ENCODE data around the gene FILIP1L.
A peak's percentile ranks its signal among the peaks of the same experiment; 100 is the strongest.

The FILIP1L gene

GRCh38 chr3:99921986-99922385 is 192.3 kb downstream of the FILIP1L start:
- DNase-seq (ENCODE audit: low read depth): no peak

- no peak for DNase-seq (ENCODE audit: low read depth)
These were observed 193.0 kb downstream of the FILIP1L start for GRCh38 chr3:99921377-99921695.

- peak; percentile 28 for DNase-seq (ENCODE audit: low read depth)
These were observed 193.6 kb downstream of the FILIP1L start for GRCh38 chr3:99920481-99921376.

GRCh38 chr3:99919694-99920093 is 194.6 kb downstream of the FILIP1L start:
- DNase-seq (ENCODE audit: low read depth): no peak

DNA sequence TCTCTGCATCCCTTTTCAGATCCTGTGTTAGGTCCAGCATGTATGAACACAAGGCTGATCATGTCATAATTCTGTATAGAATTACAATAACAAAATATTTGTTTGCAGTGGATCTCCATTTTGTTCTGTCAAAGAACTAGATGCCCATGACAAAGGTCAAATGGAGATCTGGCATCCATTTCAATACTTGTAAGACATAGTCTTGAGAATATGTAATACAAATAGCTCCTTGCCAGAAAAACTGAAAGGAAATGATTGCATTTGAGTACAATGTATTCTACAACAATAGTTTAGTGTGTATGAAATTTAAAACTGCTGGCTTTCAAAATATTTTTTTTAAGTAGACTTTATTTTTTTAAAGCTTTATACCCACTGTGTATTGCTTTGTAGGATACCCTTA is 195.6 kb downstream of the FILIP1L start:
- no peak for DNase-seq (ENCODE audit: low read depth)

DNA sequence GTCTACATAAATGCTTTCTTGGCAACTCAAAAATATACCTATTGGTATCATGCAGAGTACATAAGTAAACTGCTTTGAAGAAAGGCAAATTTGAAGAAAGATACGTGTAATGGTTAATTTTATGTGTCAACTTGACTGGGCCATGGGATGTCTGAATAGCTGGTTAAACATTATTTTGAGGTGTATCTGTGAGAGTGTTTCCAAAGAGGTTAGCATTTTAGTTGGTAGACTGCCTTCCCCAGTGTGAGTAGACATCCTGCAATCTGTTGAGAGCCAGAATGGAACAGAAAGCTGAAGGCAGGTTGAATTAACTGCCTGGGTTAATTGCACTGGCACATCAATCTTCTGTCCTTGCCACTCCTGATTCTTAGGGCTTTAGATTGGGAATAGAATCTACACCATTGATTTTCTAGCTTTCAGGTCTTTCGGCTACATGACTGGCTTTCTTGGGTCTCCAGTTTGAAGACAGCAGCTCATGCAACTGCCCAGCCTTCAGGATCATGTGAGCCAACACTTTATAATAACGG is 198.3 kb downstream of the FILIP1L start:
- no peak for DNase-seq (ENCODE audit: low read depth)

DNA sequence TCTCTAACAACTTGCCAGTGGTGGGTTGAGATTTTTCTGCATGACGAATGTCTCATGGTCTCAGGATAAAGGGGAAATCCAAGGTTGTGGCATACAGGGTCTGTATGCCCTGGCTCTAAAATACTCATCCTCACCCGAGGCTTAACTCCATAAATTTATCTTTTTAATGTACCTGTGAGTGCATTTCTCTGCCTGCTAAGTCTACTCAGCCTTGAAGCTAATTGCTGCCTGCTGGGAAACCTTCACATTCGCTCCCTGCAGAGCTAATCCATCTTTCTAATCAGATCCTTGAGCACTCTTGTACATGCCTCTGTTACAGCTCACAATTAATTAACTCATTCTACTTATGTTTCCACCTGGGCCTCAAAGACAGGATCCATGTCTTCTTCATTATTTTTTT is 202.9 kb downstream of the FILIP1L start:
- DNase-seq (ENCODE audit: low read depth): no peak

- no peak for DNase-seq (ENCODE audit: low read depth)
These were observed 203.5 kb downstream of the FILIP1L start for GRCh38 chr3:99910752-99911290.

GRCh38 chr3:99909714-99910495 is 204.4 kb downstream of the FILIP1L start:
- DNase-seq (ENCODE audit: low read depth): peak; percentile 61

GRCh38 chr3:99907959-99908544 is 206.2 kb downstream of the FILIP1L start:
- DNase-seq (ENCODE audit: low read depth): no peak

- no peak for DNase-seq (ENCODE audit: low read depth)
These were observed 210.4 kb downstream of the FILIP1L start for GRCh38 chr3:99903869-99904268.

GRCh38 chr3:99902091-99902490 is 212.2 kb downstream of the FILIP1L start:
- DNase-seq (ENCODE audit: low read depth): no peak

- peak; percentile 68 for DNase-seq (ENCODE audit: low read depth)
These were observed 212.9 kb downstream of the FILIP1L start for GRCh38 chr3:99901200-99901926.

- DNase-seq (ENCODE audit: low read depth): no peak
These were observed 214.1 kb downstream of the FILIP1L start for GRCh38 chr3:99900248-99900647.

DNA sequence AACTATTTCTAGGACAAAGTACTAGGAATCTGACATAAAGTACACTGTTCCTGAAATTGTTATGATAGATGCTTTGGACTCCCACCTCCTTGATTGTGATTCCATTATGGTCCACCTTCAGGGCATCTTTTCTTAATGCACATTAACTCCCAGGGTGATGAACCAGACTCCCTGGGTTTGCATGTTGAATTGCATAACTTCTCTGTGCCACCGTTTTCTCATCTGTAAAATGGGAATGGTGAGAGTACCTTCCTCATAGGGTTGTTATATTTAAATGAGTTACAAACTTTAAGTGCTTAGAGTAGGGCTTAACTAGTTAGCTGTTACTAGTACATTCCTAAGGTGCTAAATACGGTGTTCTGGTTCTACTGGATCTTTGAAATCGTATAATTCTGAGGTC is 214.7 kb downstream of the FILIP1L start:
- no peak for DNase-seq (ENCODE audit: low read depth)

DNA sequence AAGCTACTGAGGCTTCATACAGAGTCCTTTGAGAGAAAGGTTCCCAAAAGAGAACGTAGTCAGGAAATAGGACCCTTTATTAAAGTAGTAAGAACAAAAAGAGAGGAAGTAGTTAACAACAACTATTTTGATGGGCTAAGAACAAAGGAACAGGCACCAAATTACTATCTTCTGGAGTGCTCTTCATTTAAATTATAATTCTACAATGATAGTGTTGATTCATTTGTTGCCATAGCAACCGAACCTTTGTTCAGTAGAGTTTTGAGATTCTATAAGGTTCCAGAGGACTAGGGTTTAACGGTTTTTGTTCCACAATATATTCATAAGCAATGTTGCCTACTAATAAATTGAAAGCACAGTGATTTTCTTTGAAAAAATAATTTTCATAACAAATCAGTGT is 217.8 kb downstream of the FILIP1L start:
- no peak for DNase-seq (ENCODE audit: low read depth)

DNA sequence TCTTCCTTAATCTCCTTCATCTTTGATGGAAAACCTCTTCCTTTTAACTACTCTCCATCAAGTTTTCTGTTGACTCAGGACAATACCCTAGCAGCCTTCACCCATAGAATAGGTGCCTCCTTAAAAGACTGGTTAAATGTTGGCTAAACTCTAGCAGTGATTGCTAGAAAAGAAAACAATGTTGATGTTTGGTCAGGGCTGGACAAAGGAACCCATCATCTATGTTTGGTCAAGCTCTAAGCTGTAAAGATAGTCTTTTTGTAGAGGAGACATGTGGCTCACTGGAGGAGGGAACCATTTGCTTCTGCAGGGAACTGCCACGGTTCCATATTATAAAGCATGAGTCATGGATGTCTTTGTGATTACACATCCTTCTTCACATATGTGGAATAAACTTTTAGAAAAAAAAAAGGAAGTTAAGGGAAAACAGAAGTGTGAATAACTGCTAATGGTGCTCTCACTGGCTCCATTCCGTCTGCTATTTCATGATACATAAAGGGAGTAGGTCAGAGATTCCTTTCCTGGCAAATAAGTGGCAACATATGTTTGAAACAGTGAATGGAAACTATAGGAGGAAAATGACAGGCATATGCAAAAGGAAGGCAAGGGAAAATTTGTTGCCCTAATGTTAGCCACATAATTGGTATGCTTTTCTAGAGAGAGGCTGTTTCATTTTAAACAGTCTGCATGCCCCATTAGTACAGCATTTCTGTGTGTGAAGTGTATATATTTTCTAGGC is 218.4 kb downstream of the FILIP1L start:
- peak; percentile 56 for DNase-seq (ENCODE audit: low read depth)

GRCh38 chr3:99895131-99895696 is 219.1 kb downstream of the FILIP1L start:
- DNase-seq (ENCODE audit: low read depth): no peak

- no peak for DNase-seq (ENCODE audit: low read depth)
These were observed 222.0 kb downstream of the FILIP1L start for GRCh38 chr3:99892332-99892731.

GRCh38 chr3:99891610-99892285 is 222.6 kb downstream of the FILIP1L start:
- no peak for DNase-seq (ENCODE audit: low read depth)

All from stromal cell of bone marrow (primary cell).